Neural cell (in vitro differentiated cells): ENCODE data around the gene IRF7. TPM values are rescaled to one million over a fixed set of nuclear protein-coding genes. Genes with fewer than 3 reads are reported as not detected.

ENCODE experiments used
- H2AFZ ChIP-seq: fragments of 200-600, 300-800 bp; sonication (generic), shearing (Covaris generic); 2 replicates; pipeline ENCODE4 v1.6.0; 2014; ENCODE audit warnings: low read depth, mild to moderate bottlenecking, antibody characterized with exemption, low read length, moderate library complexity
- H3F3A ChIP-seq: fragments of 200-600 bp; shearing (Covaris generic); 2 replicates; pipeline ENCODE4 v1.6.1; 2016; ENCODE audit warnings: mild to moderate bottlenecking, moderate library complexity, mixed read lengths, antibody characterized with exemption, low read length; ENCODE audit not compliant: insufficient read depth, poor library complexity, severe bottlenecking
- H3K27ac ChIP-seq: fragments of 200-600, 300-800 bp; sonication (generic), shearing (Covaris generic); 2 replicates; pipeline ENCODE4 v1.5.1; 2014; ENCODE audit warnings: mild to moderate bottlenecking, low read length, moderate library complexity
- H3K27me3 ChIP-seq: fragments of 300-800, 200-600 bp; sonication (generic), shearing (Covaris generic); 2 replicates; pipeline ENCODE4 v1.6.0; 2014; ENCODE audit warnings: mild to moderate bottlenecking, low read depth, low read length, moderate library complexity; ENCODE audit not compliant: insufficient read depth
- H3K36me3 ChIP-seq: fragments of 300-800, 200-600 bp; sonication (generic), shearing (Covaris generic); 2 replicates; pipeline ENCODE4 v1.5.1; 2014; ENCODE audit warnings: mild to moderate bottlenecking, antibody characterized with exemption, low read length, moderate library complexity; ENCODE audit not compliant: insufficient read depth
- H3K4me2 ChIP-seq: fragments of 300-800, 200-600 bp; sonication (generic), shearing (Covaris generic); 2 replicates; pipeline ENCODE4 v1.6.0; 2014; ENCODE audit warnings: mild to moderate bottlenecking, low read length
- H3K4me3 ChIP-seq: fragments of 300-800, 200-600 bp; sonication (generic), shearing (Covaris generic); 2 replicates; pipeline ENCODE4 v1.5.1; 2014; ENCODE audit warnings: mild to moderate bottlenecking, low read length, moderate library complexity
- H3K79me2 ChIP-seq: fragments of 200-600 bp; shearing (Covaris generic); replicated peaks from 2 replicates; pipeline ENCODE4 v1.6.0; 2014; ENCODE audit warnings: mild to moderate bottlenecking, low read length, moderate library complexity; ENCODE audit not compliant: insufficient read depth
- H3K9ac ChIP-seq: fragments of 300-800, 200-600 bp; sonication (generic), shearing (Covaris generic); 2 replicates; pipeline ENCODE4 v1.6.1; 2016; ENCODE audit warnings: mild to moderate bottlenecking, low read length, mixed read lengths
- H3K9me2 ChIP-seq: fragments of 200-600 bp; shearing (Covaris generic); 2 replicates; pipeline ENCODE4 v1.6.1; 2016; ENCODE audit warnings: mild to moderate bottlenecking, low read length, mixed read lengths; ENCODE audit not compliant: insufficient read depth
- H3K9me3 ChIP-seq: fragments of 200-600, 300-800 bp; sonication (generic), shearing (Covaris generic); 2 replicates; pipeline ENCODE4 v1.6.1; 2016; ENCODE audit warnings: mild to moderate bottlenecking, mixed run types, low read length, moderate library complexity, mixed read lengths
- H4K20me1 ChIP-seq: fragments of 200-600 bp; shearing (Covaris generic); 2 replicates; pipeline ENCODE4 v1.6.1; 2016; ENCODE audit warnings: mild to moderate bottlenecking, mixed run types; ENCODE audit not compliant: insufficient read depth
- EP300 ChIP-seq: fragments of 450-650 bp; conservative IDR thresholded peaks from 2 replicates; pipeline ENCODE4 v1.6.1; 2014; ENCODE audit warnings: antibody characterized with exemption, mild to moderate bottlenecking, moderate library complexity; ENCODE audit not compliant: poor library complexity, severe bottlenecking
- EZH2 ChIP-seq: fragments of 200-600, 300-800 bp; shearing (Covaris generic), sonication (generic); IDR thresholded peaks from 2 replicates; pipeline ENCODE4 v1.6.1; 2014; ENCODE audit warnings: antibody characterized with exemption, low read length, borderline replicate concordance, mild to moderate bottlenecking; ENCODE audit not compliant: insufficient read depth, poor library complexity, severe bottlenecking
- MXI1 ChIP-seq: fragments of 450-650 bp; conservative IDR thresholded peaks from 2 replicates; pipeline ENCODE4 v1.6.1; 2014; ENCODE audit warnings: antibody characterized with exemption, mild to moderate bottlenecking; ENCODE audit not compliant: poor library complexity, severe bottlenecking
- POLR2AphosphoS5 ChIP-seq: IDR thresholded peaks from 2 replicates; pipeline ENCODE4 v1.6.1; 2012
- RAD21 ChIP-seq: fragments of 450-650 bp; conservative IDR thresholded peaks from 2 replicates; pipeline ENCODE4 v1.6.1; 2014; ENCODE audit warnings: antibody characterized with exemption, mild to moderate bottlenecking, moderate library complexity
- SMC3 ChIP-seq: fragments of 450-650 bp; conservative IDR thresholded peaks from 2 replicates; pipeline ENCODE4 v1.6.1; 2014; ENCODE audit warnings: antibody characterized with exemption, mild to moderate bottlenecking, moderate library complexity; ENCODE audit not compliant: poor library complexity
- TAF1 ChIP-seq: IDR thresholded peaks from 2 replicates; pipeline ENCODE4 v1.6.1; 2012; ENCODE audit warnings: low read depth
- polyA plus RNA-seq: library from polyadenylated mRNA; depleted of rRNA; stranded (reverse); fragments of >200 nt; gene quantifications from 2 replicates; pipeline ENCODE4 v1.2.3, GENCODE V29; 2014
- TF ChIP-seq, protein P1 (sequence below): fragments of 450-650 bp; IDR thresholded peaks from 2 replicates; pipeline ENCODE4 v1.5.1; 2014; ENCODE audit warnings: antibody characterized with exemption, mild to moderate bottlenecking, moderate library complexity; ENCODE audit not compliant: poor library complexity, severe bottlenecking
- TF ChIP-seq, protein P2 (sequence below): IDR thresholded peaks from 2 replicates; pipeline ENCODE4 v1.6.1; 2012; ENCODE audit warnings: borderline replicate concordance

Gene IRF7
- polyA plus RNA-seq, 1 donor from 2014 or later = 1.1 TPM

DNA sequence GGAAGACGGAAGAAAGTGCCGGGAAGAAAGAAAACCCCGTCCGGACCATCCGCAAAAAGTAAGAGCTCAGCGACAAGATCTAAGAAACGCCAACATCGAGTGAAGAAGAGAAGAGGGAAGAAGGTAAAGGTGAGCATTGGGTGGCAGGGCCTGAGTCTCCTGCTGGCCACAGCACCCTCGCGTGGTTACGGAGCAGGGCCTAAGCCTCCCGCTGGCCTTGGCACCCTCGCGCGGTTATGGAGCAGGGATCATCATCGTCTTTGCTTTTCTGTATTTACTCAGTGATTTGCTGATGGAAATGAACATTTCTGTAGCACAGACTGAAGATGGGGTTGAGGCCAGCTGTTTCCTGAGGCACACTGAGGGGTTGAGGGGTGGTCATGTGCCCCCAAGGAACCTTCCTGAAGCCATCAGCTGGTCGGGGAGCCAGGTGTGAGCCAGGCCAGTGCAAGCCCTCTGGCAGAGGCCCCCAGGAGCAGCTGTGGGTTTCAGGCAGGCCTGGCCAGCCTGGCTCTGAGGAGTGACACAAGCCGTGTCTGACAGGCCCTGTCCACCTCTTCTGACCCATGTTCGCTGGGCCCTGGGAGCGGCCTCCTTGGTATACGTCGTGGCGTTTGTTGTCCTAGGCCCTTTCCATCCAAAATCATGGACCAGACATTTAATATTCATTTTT lies 14.0 kb downstream of the IRF7 start:
- Histone ChIP-seq H3F3A (no peaks in the 10 kb centered on the region), H3K36me3 (no peaks in the 10 kb centered on the region), H3K27me3 (no peaks in the 10 kb centered on the region), H4K20me1 (no peaks in the 10 kb centered on the region), H3K9me3 (no peaks in the 10 kb centered on the region), H3K9ac (no peak overlapping the region), H3K79me2 (no peaks in the 10 kb centered on the region), H2AFZ (no peak overlapping the region), H3K4me2 (no peak overlapping the region), H3K4me3 (no peak overlapping the region), H3K27ac (no peak overlapping the region), H3K9me2 (no peaks in the 10 kb centered on the region)
- TF ChIP-seq, protein P1, sequence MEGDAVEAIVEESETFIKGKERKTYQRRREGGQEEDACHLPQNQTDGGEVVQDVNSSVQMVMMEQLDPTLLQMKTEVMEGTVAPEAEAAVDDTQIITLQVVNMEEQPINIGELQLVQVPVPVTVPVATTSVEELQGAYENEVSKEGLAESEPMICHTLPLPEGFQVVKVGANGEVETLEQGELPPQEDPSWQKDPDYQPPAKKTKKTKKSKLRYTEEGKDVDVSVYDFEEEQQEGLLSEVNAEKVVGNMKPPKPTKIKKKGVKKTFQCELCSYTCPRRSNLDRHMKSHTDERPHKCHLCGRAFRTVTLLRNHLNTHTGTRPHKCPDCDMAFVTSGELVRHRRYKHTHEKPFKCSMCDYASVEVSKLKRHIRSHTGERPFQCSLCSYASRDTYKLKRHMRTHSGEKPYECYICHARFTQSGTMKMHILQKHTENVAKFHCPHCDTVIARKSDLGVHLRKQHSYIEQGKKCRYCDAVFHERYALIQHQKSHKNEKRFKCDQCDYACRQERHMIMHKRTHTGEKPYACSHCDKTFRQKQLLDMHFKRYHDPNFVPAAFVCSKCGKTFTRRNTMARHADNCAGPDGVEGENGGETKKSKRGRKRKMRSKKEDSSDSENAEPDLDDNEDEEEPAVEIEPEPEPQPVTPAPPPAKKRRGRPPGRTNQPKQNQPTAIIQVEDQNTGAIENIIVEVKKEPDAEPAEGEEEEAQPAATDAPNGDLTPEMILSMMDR = no peak
- TF ChIP-seq POLR2AphosphoS5 = no peak
- TF ChIP-seq SMC3 = no peak

DNA sequence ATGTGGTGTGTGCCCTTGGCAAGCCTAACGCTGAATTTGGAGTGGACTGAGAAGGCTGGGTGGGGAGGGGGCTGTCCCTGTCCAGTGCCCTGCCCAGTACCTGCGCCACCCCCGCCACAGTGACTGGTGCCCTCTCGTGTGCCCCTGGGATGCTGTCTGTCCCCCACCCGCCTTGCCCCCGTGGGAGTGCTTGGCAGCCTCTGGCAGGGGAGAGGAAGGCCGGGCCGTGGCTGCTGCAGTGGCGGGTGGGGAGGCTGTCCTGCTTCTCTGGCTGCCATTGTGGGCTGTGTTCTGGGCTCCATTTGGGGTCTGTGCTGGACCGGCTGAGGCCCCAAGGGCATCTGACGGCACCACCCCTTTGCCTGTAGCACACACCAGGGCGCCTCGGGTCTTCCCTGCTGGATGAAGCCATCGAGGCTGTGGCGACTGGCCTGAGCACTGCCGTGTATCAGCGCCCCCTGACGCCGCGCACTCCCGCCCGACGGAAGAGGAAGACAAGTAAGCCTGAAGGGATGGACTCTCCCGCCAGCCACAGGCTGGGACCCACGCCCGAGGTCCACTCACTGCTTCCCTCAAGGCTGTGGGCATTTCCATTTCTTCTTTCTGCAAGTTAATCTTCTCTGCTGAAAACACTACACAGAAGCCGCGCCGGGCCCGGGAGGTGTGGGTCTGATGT lies 17.6 kb downstream of the IRF7 start:
- H3K27me3 ChIP-seq = no peaks in the 10 kb centered on the region
- no peaks in the 10 kb centered on the region for H3F3A ChIP-seq
- no peaks in the 10 kb centered on the region for H3K9me2 ChIP-seq
- peaks cover 4% of the 10 kb centered on the region for H3K36me3 ChIP-seq
- H3K4me2 ChIP-seq = no peak overlapping the region
- H2AFZ ChIP-seq = no peak overlapping the region
- H3K79me2 ChIP-seq = no peaks in the 10 kb centered on the region
- H3K27ac ChIP-seq = no peak overlapping the region
- no peaks in the 10 kb centered on the region for H3K9me3 ChIP-seq
- H4K20me1 ChIP-seq = no peaks in the 10 kb centered on the region
- TF ChIP-seq MXI1 (no peak), RAD21 (no peak), POLR2AphosphoS5 (no peak), SMC3 (no peak), EZH2 (no peak), TAF1 (no peak), EP300 (no peak)
- TF ChIP-seq, protein P1 = no peak
- TF ChIP-seq, protein P2, sequence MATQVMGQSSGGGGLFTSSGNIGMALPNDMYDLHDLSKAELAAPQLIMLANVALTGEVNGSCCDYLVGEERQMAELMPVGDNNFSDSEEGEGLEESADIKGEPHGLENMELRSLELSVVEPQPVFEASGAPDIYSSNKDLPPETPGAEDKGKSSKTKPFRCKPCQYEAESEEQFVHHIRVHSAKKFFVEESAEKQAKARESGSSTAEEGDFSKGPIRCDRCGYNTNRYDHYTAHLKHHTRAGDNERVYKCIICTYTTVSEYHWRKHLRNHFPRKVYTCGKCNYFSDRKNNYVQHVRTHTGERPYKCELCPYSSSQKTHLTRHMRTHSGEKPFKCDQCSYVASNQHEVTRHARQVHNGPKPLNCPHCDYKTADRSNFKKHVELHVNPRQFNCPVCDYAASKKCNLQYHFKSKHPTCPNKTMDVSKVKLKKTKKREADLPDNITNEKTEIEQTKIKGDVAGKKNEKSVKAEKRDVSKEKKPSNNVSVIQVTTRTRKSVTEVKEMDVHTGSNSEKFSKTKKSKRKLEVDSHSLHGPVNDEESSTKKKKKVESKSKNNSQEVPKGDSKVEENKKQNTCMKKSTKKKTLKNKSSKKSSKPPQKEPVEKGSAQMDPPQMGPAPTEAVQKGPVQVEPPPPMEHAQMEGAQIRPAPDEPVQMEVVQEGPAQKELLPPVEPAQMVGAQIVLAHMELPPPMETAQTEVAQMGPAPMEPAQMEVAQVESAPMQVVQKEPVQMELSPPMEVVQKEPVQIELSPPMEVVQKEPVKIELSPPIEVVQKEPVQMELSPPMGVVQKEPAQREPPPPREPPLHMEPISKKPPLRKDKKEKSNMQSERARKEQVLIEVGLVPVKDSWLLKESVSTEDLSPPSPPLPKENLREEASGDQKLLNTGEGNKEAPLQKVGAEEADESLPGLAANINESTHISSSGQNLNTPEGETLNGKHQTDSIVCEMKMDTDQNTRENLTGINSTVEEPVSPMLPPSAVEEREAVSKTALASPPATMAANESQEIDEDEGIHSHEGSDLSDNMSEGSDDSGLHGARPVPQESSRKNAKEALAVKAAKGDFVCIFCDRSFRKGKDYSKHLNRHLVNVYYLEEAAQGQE = no peak
- no peak overlapping the region for H3K9ac ChIP-seq
- no peak overlapping the region for H3K4me3 ChIP-seq
